Skin of body (tissue), 1 donor: ENCODE results near the gene NCS1. TPM values are rescaled to one million over a fixed set of nuclear protein-coding genes. Genes with fewer than 3 reads are reported as not detected.

ENCODE experiments used
- total RNA-seq: library from RNA; depleted of rRNA; stranded (reverse); fragments of >200 nt; gene quantifications from one replicate; pipeline ENCODE4 v1.2.3, GENCODE V29; 2014

The NCS1 gene
- total RNA-seq, 1 donor from 2014 or later, result 7.6 TPM

Other genes with a start within 250 kb of the NCS1 start
- 76.6 TPM for gene FNBP1, start 129.2 kb upstream of the NCS1 start, total RNA-seq
- 31.4 TPM for gene GPR107, start 118.5 kb upstream of the NCS1 start, total RNA-seq
- 20.7 TPM for gene HMCN2, start 93.4 kb downstream of the NCS1 start, total RNA-seq